ENCODE data around the gene SLF1.

GRCh38 chr5:94690778-94691177, 72.3 kb downstream of the SLF1 start:
- no peak for TF ChIP-seq CTCF (IDR thresholded peaks at IDR 0.05; ENCODE audit: low read depth, low read length)
- no peak for TF ChIP-seq POLR2A (IDR thresholded peaks at IDR 0.05; ENCODE audit: extremely low read depth, insufficient read length)
- TF ChIP-seq, protein P1, sequence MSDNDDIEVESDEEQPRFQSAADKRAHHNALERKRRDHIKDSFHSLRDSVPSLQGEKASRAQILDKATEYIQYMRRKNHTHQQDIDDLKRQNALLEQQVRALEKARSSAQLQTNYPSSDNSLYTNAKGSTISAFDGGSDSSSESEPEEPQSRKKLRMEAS (IDR thresholded peaks at IDR 0.05; ENCODE audit: low read depth, low read length) = no peak
- TF ChIP-seq MYC (IDR thresholded peaks at IDR 0.05; ENCODE audit: low read depth, low read length) = no peak

Measured in NB4 (cell line).